Measurements from ENCODE around the gene PRAC1.

The PRAC1 gene

DNA sequence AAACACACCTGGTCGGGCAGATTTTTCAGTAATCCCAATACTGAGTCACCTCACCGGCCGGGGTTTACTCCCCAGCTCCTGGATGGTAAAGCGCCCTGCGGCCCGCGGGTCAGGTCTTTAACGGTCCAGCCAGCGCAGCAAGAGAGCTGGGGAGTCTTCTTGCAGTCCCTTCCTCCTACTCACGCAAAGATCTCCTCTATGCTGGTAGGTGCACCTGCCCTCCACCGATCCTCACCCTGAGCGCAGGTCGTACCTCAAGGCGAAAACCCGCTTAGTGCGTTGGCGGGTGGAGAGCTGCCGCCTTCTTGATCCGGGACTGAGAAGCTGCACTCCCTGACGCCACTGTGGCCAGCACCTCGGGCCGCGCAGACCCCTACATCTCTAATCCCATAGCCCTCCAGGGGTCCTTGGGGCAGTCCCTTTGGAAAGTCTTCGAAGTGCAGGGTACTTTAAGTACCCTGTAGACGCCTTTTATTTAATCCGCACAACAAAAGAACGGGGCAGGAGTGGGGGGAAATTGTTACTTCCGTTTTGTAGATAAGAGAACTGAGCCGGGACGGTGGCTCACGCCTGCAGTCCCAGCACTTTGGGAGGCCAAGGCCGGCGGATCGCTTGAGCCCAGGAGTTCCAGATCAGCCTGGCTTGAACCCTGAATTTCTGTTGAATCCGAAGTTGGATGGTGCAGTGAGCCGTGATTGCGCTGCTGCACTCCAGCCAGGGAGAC, 16.6 kb upstream of the PRAC1 start:
- TF ChIP-seq EZH2phosphoT487 (conservative IDR thresholded peaks at IDR 0.05; ENCODE audit: low read length): no peak
- TF ChIP-seq, protein P1, sequence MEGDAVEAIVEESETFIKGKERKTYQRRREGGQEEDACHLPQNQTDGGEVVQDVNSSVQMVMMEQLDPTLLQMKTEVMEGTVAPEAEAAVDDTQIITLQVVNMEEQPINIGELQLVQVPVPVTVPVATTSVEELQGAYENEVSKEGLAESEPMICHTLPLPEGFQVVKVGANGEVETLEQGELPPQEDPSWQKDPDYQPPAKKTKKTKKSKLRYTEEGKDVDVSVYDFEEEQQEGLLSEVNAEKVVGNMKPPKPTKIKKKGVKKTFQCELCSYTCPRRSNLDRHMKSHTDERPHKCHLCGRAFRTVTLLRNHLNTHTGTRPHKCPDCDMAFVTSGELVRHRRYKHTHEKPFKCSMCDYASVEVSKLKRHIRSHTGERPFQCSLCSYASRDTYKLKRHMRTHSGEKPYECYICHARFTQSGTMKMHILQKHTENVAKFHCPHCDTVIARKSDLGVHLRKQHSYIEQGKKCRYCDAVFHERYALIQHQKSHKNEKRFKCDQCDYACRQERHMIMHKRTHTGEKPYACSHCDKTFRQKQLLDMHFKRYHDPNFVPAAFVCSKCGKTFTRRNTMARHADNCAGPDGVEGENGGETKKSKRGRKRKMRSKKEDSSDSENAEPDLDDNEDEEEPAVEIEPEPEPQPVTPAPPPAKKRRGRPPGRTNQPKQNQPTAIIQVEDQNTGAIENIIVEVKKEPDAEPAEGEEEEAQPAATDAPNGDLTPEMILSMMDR (IDR thresholded peaks at IDR 0.05; ENCODE audit: insufficient read depth, low read length, poor library complexity, severe bottlenecking): no peak
- no peak overlapping the region for H3K4me3 ChIP-seq (ENCODE audit: insufficient read depth, low read length, poor library complexity, severe bottlenecking)
- no peak overlapping the region for H3K4me2 ChIP-seq (ENCODE audit: low read depth, low read length, poor library complexity, severe bottlenecking)
- H4K20me1 ChIP-seq (ENCODE audit: low read depth, low read length): no peaks in the 10 kb centered on the region
- H2AFZ ChIP-seq (ENCODE audit: low read depth, low read length, severe bottlenecking): no peak overlapping the region
- H3K27ac ChIP-seq (ENCODE audit: low read depth, low read length): no peak overlapping the region
- no peaks in the 10 kb centered on the region for H3K79me2 ChIP-seq (ENCODE audit: insufficient read depth, low read length)
- no peaks in the 10 kb centered on the region for H3K9me2 ChIP-seq (replicated peaks; ENCODE audit: insufficient read depth, low read length)
- no peaks in the 10 kb centered on the region for H3K9me3 ChIP-seq (ENCODE audit: insufficient read depth, low read length)
- H3F3A ChIP-seq (ENCODE audit: insufficient read depth): no peaks in the 10 kb centered on the region
- H3K36me3 ChIP-seq (ENCODE audit: low read length): no peaks in the 10 kb centered on the region
- no peak overlapping the region for H3K9ac ChIP-seq (ENCODE audit: low read length)
- H3K27me3 ChIP-seq (ENCODE audit: low read length): no peaks in the 10 kb centered on the region

DNA sequence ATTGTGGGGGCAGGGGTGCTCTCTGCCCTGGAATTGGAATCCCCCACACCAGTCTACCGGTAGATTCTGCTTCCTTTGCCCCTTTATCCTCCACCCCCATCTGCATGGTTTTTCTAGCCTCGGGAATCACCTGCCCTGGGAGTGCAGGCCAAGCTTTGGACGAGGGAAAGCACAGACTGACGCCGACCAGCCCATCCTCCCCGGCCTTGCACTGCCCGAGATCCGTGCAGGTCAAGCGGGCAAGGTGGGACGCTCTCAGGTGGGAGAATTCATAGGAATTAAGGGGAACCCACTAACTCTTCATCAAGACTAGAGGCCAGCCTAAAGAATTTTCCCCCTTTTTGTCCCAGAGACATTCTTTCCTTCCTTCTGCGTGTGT, 16.1 kb upstream of the PRAC1 start:
- Histone ChIP-seq H3K4me2 (ENCODE audit: low read depth, low read length, poor library complexity, severe bottlenecking) (no peak overlapping the region), H3F3A (ENCODE audit: insufficient read depth) (no peaks in the 10 kb centered on the region), H3K9ac (ENCODE audit: low read length) (no peak overlapping the region), H3K36me3 (ENCODE audit: low read length) (no peaks in the 10 kb centered on the region), H3K27me3 (ENCODE audit: low read length) (no peaks in the 10 kb centered on the region), H4K20me1 (ENCODE audit: low read depth, low read length) (no peaks in the 10 kb centered on the region), H3K27ac (ENCODE audit: low read depth, low read length) (no peak overlapping the region), H2AFZ (ENCODE audit: low read depth, low read length, severe bottlenecking) (no peak overlapping the region), H3K4me3 (ENCODE audit: insufficient read depth, low read length, poor library complexity, severe bottlenecking) (no peak overlapping the region), H3K79me2 (ENCODE audit: insufficient read depth, low read length) (no peaks in the 10 kb centered on the region), H3K9me3 (ENCODE audit: insufficient read depth, low read length) (no peaks in the 10 kb centered on the region), H3K9me2 (replicated peaks; ENCODE audit: insufficient read depth, low read length) (no peaks in the 10 kb centered on the region)
- no peak for TF ChIP-seq EZH2phosphoT487 (conservative IDR thresholded peaks at IDR 0.05; ENCODE audit: low read length)
- TF ChIP-seq, protein P1 (IDR thresholded peaks at IDR 0.05; ENCODE audit: insufficient read depth, low read length, poor library complexity, severe bottlenecking): no peak

DNA sequence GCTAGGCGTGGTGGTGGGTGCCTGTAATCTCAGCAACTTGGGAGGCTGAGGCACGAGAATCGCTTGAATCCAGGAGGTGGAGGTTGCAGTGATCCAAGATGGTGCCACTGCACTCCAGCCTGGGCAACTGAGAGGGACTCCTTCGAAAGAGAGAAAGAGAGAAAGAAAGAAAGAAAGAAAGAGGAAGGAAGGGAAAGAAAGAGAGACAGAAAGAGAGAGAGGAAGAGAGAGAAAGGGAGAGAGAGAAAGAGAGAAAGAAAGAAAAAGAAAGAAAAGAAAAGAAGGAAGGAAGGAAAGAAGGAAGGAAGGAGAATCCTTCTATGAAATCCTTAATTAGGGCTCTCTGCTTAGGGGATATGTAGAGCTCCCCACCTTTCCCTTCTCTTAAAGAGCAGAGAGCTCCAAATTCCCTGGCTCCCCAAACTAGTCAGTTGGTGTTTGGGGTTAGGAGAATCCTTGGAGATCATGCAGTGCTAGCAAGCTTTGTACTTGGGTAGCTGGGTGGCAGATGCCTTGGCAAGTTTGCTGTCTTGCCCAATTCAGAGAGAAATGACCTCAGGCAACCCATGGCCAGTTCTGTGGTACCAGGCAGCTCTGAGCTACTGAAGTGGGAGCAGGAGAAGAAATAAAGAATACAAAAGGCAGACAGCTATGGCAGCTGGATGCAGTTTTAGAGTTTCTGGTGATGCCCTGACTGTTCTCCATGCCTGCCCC, 15.2 kb upstream of the PRAC1 start:
- Histone ChIP-seq H3K4me2 (ENCODE audit: low read depth, low read length, poor library complexity, severe bottlenecking) (no peak overlapping the region), H3K4me3 (ENCODE audit: insufficient read depth, low read length, poor library complexity, severe bottlenecking) (no peak overlapping the region), H4K20me1 (ENCODE audit: low read depth, low read length) (no peaks in the 10 kb centered on the region), H3K9me3 (ENCODE audit: insufficient read depth, low read length) (no peaks in the 10 kb centered on the region), H3F3A (ENCODE audit: insufficient read depth) (no peaks in the 10 kb centered on the region), H3K9me2 (replicated peaks; ENCODE audit: insufficient read depth, low read length) (no peaks in the 10 kb centered on the region), H3K79me2 (ENCODE audit: insufficient read depth, low read length) (no peaks in the 10 kb centered on the region), H3K27ac (ENCODE audit: low read depth, low read length) (no peak overlapping the region), H3K27me3 (ENCODE audit: low read length) (no peaks in the 10 kb centered on the region), H2AFZ (ENCODE audit: low read depth, low read length, severe bottlenecking) (no peak overlapping the region), H3K9ac (ENCODE audit: low read length) (no peak overlapping the region), H3K36me3 (ENCODE audit: low read length) (no peaks in the 10 kb centered on the region)
- no peak for TF ChIP-seq EZH2phosphoT487 (conservative IDR thresholded peaks at IDR 0.05; ENCODE audit: low read length)
- TF ChIP-seq, protein P1 (IDR thresholded peaks at IDR 0.05; ENCODE audit: insufficient read depth, low read length, poor library complexity, severe bottlenecking): no peak
